ENCODE data around the gene DDX31.

DNA sequence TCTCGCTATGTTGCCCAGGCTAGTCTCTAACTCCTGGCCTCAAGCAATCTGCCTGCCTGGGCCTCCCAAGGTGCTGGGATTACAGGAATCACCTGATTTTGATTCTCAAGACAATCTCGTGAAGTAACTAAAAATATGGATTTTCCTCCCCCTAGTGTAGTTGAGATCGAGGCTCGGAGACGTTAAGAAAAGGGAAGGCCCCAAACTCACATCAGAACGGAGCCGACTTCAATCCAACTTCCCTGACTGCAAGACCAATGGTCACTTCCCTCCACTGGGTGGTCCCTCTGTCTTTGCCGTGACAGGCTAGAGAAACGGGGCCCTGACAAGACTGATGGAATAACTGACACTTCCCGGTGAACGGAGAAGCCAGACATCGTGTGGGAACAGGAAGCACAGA, 59.1 kb downstream of the DDX31 start:
- TF ChIP-seq CTCF (conservative IDR thresholded peaks at IDR 0.05 in 1 of 2, IDR thresholded peaks at IDR 0.05 in 1 of 2; ENCODE audit: extremely low read depth in 1 of 2, insufficient read depth in 1 of 2, low read depth in 1 of 2, low read length in 2 of 2) (no peak), EZH2 (IDR thresholded peaks at IDR 0.05; ENCODE audit: borderline replicate concordance, low read length) (no peak)

Measured in mammary epithelial cell (primary cell).